SK-N-SH treated with all-trans-retinoic acid at 6 μM for 48 hours (cell line): ENCODE data around the gene SEMA6B.

ENCODE experiments used
- ATAC-seq: fragments of 200-7000 bp; cut with Tn5 transposase; 3 replicates; pipeline ENCODE4 v1.9.1; 2020; ENCODE audit warnings: mild to moderate bottlenecking, moderate library complexity
- ARNTL ChIP-seq: fragments of 450-650 bp; formaldehyde crosslinking; IDR thresholded peaks from 2 replicates; pipeline ENCODE4 v1.5.0; 2020; ENCODE audit warnings: low read depth, mild to moderate bottlenecking, moderate library complexity, borderline replicate concordance
- BACH2 ChIP-seq: fragments of 250-450 bp; sonication (Bioruptor Pico); IDR thresholded peaks from 2 replicates; pipeline ENCODE4 v1.9.0; 2021; ENCODE audit warnings: mild to moderate bottlenecking, borderline replicate concordance
- CREB5 ChIP-seq: fragments of 250-450 bp; sonication (Bioruptor Pico); IDR thresholded peaks from 2 replicates; pipeline ENCODE4 v1.5.1; 2020; ENCODE audit warnings: low read depth, mild to moderate bottlenecking, moderate library complexity
- CSRNP3 ChIP-seq: fragments of 250-450 bp; sonication (Bioruptor Pico); IDR thresholded peaks from 2 replicates; pipeline ENCODE4 v1.5.1; 2021; ENCODE audit warnings: mild to moderate bottlenecking, moderate library complexity
- ESRRG ChIP-seq: fragments of 250-450 bp; sonication (Bioruptor Pico); IDR thresholded peaks from 2 replicates; pipeline ENCODE4 v1.6.1; 2021; ENCODE audit warnings: mild to moderate bottlenecking
- GLIS3 ChIP-seq: fragments of 250-450 bp; sonication (Bioruptor Pico); IDR thresholded peaks from 2 replicates; pipeline ENCODE4 v1.5.0; 2020; ENCODE audit warnings: mild to moderate bottlenecking, moderate library complexity
- ISL1 ChIP-seq: fragments of 250-450 bp; sonication (Bioruptor Pico); IDR thresholded peaks from 2 replicates; pipeline ENCODE4 v2.1.2; 2022; ENCODE audit warnings: mild to moderate bottlenecking, moderate library complexity
- OSR1 ChIP-seq: fragments of 250-450 bp; sonication (Bioruptor Pico); IDR thresholded peaks from 2 replicates; pipeline ENCODE4 v1.8.0; 2022; ENCODE audit warnings: moderate library complexity, mild to moderate bottlenecking, inconsistent platforms
- PATZ1 ChIP-seq: fragments of 250-450 bp; sonication (Bioruptor Pico); IDR thresholded peaks from 2 replicates; pipeline ENCODE4 v1.8.0; 2020; ENCODE audit warnings: mild to moderate bottlenecking, moderate library complexity, borderline replicate concordance
- POU6F1 ChIP-seq: fragments of 250-450 bp; sonication (Bioruptor Pico); IDR thresholded peaks from 2 replicates; pipeline ENCODE4 v1.8.0; 2021; ENCODE audit warnings: low read depth, mild to moderate bottlenecking, moderate library complexity, borderline replicate concordance
- PPARA ChIP-seq: fragments of 250-450 bp; sonication (Bioruptor Pico); IDR thresholded peaks from 2 replicates; pipeline ENCODE4 v1.5.0; 2020; ENCODE audit warnings: mild to moderate bottlenecking, borderline replicate concordance
- RARB ChIP-seq: fragments of 250-450 bp; sonication (Bioruptor Pico); IDR thresholded peaks from 2 replicates; pipeline ENCODE4 v1.8.0; 2021; ENCODE audit warnings: mild to moderate bottlenecking, moderate library complexity
- SNAI2 ChIP-seq: fragments of 250-450 bp; sonication (Bioruptor Pico); IDR thresholded peaks from 2 replicates; pipeline ENCODE4 v1.5.0; 2020; ENCODE audit warnings: mild to moderate bottlenecking, moderate library complexity
- TCF4 ChIP-seq: fragments of 250-450 bp; sonication (Bioruptor Pico); IDR thresholded peaks from 2 replicates; pipeline ENCODE4 v1.8.0; 2021; ENCODE audit warnings: mild to moderate bottlenecking, moderate library complexity, borderline replicate concordance
- TOX ChIP-seq: fragments of 250-450 bp; sonication (Bioruptor Pico); IDR thresholded peaks from 2 replicates; pipeline ENCODE4 v1.8.0; 2021; ENCODE audit warnings: mild to moderate bottlenecking, moderate library complexity, borderline replicate concordance
- ZC3H10 ChIP-seq: fragments of 250-450 bp; sonication (Bioruptor Pico); IDR thresholded peaks from 2 replicates; pipeline ENCODE4 v1.5.1; 2021; ENCODE audit warnings: mild to moderate bottlenecking, moderate library complexity
- ZFP3 ChIP-seq: fragments of 250-450 bp; sonication (Bioruptor Pico); IDR thresholded peaks from 2 replicates; pipeline ENCODE4 v1.5.0; 2020; ENCODE audit warnings: mild to moderate bottlenecking, moderate library complexity
- ZFP30 ChIP-seq: fragments of 450-650 bp; formaldehyde crosslinking; IDR thresholded peaks from 2 replicates; pipeline ENCODE4 v1.5.0; 2022; ENCODE audit warnings: mild to moderate bottlenecking, moderate library complexity
- ZNF565 ChIP-seq: fragments of 450-650 bp; formaldehyde crosslinking; conservative IDR thresholded peaks from 2 replicates; pipeline ENCODE4 v1.5.0; 2020; ENCODE audit warnings: low read depth, mild to moderate bottlenecking, moderate library complexity
- ZNF70 ChIP-seq: fragments of 450-650 bp; formaldehyde crosslinking; IDR thresholded peaks from 2 replicates; pipeline ENCODE4 v1.5.0; 2020; ENCODE audit warnings: mild to moderate bottlenecking, moderate library complexity
- ZNF8 ChIP-seq: fragments of 450-650 bp; formaldehyde crosslinking; IDR thresholded peaks from 2 replicates; pipeline ENCODE4 v1.5.0; 2020; ENCODE audit warnings: mild to moderate bottlenecking, moderate library complexity

The SEMA6B gene

GRCh38 chr19:4557144-4557970 is 2.1 kb downstream of the SEMA6B start:
- ATAC-seq: peak; percentile 24; the same call in 2 of the 3 replicates
- no peak for TF ChIP-seq ZFP30 (CRISPR knock-in tag)
- no peak for TF ChIP-seq SNAI2
- TF ChIP-seq ZNF565 (CRISPR knock-in tag): no peak
- TF ChIP-seq POU6F1 (CRISPR knock-in tag): no peak
- no peak for TF ChIP-seq ZC3H10 (CRISPR knock-in tag)
- no peak for TF ChIP-seq ZFP3 (CRISPR knock-in tag)
- TF ChIP-seq CREB5 (CRISPR knock-in tag): no peak
- no peak for TF ChIP-seq TOX (CRISPR knock-in tag)
- TF ChIP-seq ZNF70 (CRISPR knock-in tag): no peak
- no peak for TF ChIP-seq GLIS3 (CRISPR knock-in tag)
- no peak for TF ChIP-seq RARB (CRISPR knock-in tag)
- no peak for TF ChIP-seq ZNF8
- no peak for TF ChIP-seq OSR1 (CRISPR knock-in tag)
- no peak for TF ChIP-seq BACH2 (CRISPR knock-in tag)
- TF ChIP-seq PPARA: no peak
- TF ChIP-seq, all 23 proteins: peak for 0

- ATAC-seq: peak; percentile 83
- TF ChIP-seq TOX (CRISPR knock-in tag) (no peak), ZC3H10 (CRISPR knock-in tag) (no peak), POU6F1 (CRISPR knock-in tag) (no peak), ZFP3 (CRISPR knock-in tag) (no peak), ARNTL (no peak), SNAI2 (no peak), OSR1 (CRISPR knock-in tag) (no peak), ZFP30 (CRISPR knock-in tag) (no peak), ISL1 (CRISPR knock-in tag) (no peak), PATZ1 (no peak), CSRNP3 (CRISPR knock-in tag) (no peak), ESRRG (no peak)
Measured at GRCh38 chr19:4556597-4557127, 2.8 kb downstream of the SEMA6B start.

- ATAC-seq: peak; percentile 68
- TF ChIP-seq CSRNP3 (CRISPR knock-in tag) (no peak), ZFP3 (CRISPR knock-in tag) (no peak), RARB (CRISPR knock-in tag) (no peak), CREB5 (CRISPR knock-in tag) (no peak), ESRRG (no peak), POU6F1 (CRISPR knock-in tag) (no peak), ZC3H10 (CRISPR knock-in tag) (no peak), SNAI2 (no peak), TCF4 (CRISPR knock-in tag) (no peak)
Measured at GRCh38 chr19:4555657-4556561, 3.6 kb downstream of the SEMA6B start.
